ENCODE data around the gene NUP35.

DNA sequence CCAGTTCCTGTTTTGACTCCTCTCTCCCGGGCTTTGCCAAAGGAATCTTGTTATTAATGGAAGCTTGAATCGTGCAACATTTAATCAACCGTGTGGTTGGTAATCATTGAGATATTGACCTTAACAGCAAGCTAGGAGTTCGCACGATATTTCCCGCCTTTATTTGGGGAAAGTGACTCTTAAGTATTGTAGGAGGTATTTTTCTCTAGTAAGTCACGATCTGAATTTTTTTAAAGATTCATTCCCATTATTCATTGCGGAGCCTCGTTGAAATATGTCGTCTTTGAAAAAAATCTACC, 663 bp downstream of the NUP35 start:
- TF ChIP-seq, protein P1, sequence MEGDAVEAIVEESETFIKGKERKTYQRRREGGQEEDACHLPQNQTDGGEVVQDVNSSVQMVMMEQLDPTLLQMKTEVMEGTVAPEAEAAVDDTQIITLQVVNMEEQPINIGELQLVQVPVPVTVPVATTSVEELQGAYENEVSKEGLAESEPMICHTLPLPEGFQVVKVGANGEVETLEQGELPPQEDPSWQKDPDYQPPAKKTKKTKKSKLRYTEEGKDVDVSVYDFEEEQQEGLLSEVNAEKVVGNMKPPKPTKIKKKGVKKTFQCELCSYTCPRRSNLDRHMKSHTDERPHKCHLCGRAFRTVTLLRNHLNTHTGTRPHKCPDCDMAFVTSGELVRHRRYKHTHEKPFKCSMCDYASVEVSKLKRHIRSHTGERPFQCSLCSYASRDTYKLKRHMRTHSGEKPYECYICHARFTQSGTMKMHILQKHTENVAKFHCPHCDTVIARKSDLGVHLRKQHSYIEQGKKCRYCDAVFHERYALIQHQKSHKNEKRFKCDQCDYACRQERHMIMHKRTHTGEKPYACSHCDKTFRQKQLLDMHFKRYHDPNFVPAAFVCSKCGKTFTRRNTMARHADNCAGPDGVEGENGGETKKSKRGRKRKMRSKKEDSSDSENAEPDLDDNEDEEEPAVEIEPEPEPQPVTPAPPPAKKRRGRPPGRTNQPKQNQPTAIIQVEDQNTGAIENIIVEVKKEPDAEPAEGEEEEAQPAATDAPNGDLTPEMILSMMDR (IDR thresholded peaks at IDR 0.05) = no peak
- TF ChIP-seq POLR2A (IDR thresholded peaks at IDR 0.05) = no peak
